CD14-positive monocyte (primary cell): ENCODE results near the gene LUC7L. TPM values are rescaled to one million over a fixed set of nuclear protein-coding genes. Genes with fewer than 3 reads are reported as not detected.

ENCODE experiments used
- DNase-seq, 3 donors: peaks; one replicate each; pipeline ENCODE4 v3.0.0-alpha.2; 2011 to 2022
- H2AFZ ChIP-seq: 2 replicates; pipeline ENCODE4 v1.6.0; 2012; ENCODE audit warnings: mild to moderate bottlenecking, low read depth, low read length, inconsistent platforms; ENCODE audit not compliant: insufficient read depth, poor library complexity, severe bottlenecking
- H3K27ac ChIP-seq, 2 donors: 1 replicate in 1 of 2; 2 replicates in 1 of 2; pipeline ENCODE4 v1.5.1; 2012 to 2013; ENCODE audit warnings: low read length in 2 of 2, control low read depth in 1 of 2, inconsistent platforms in 1 of 2, low read depth in 1 of 2, mild to moderate bottlenecking in 1 of 2
- H3K27me3 ChIP-seq, 2 donors: one replicate each; pipeline versions ENCODE4 v1.6.0 to v1.6.1; 2011 to 2013; ENCODE audit warnings: low read length in 2 of 2; ENCODE audit not compliant: control insufficient read depth in 2 of 2, insufficient read depth in 2 of 2
- H3K36me3 ChIP-seq, 2 donors: replicated peaks in 1 of 2; 1 replicate in 1 of 2; 2 replicates in 1 of 2; pipeline versions ENCODE4 v1.5.1 to v1.6.1; 2012 to 2013; ENCODE audit warnings: low read length in 2 of 2, control low read depth in 1 of 2, inconsistent platforms in 1 of 2, mild to moderate bottlenecking in 1 of 2; ENCODE audit not compliant: insufficient read depth in 2 of 2, control insufficient read depth in 1 of 2
- H3K4me1 ChIP-seq, 2 donors: 1 replicate in 1 of 2; 2 replicates in 1 of 2; pipeline versions ENCODE4 v1.5.1 to v1.6.1; 2012 to 2013; ENCODE audit warnings: low read length in 2 of 2, control low read depth in 1 of 2, inconsistent platforms in 1 of 2, mild to moderate bottlenecking in 1 of 2, moderate library complexity in 1 of 2; ENCODE audit not compliant: insufficient read depth in 2 of 2, control insufficient read depth in 1 of 2
- H3K4me2 ChIP-seq: replicated peaks from 2 replicates; pipeline ENCODE3; 2012; ENCODE audit warnings: low read length, moderate library complexity, mild to moderate bottlenecking; ENCODE audit not compliant: poor library complexity, severe bottlenecking; ENCODE audit errors: extremely low read depth
- H3K4me3 ChIP-seq, 3 experiments: fragments of 200-600 bp in 1 of 3; sonication (generic) in 1 of 3; replicated peaks in 1 of 3; 1 replicate in 2 of 3; 2 replicates in 1 of 3; pipeline ENCODE4 v1.5.1; 2011 to 2013; ENCODE audit warnings: low read length in 3 of 3, mild to moderate bottlenecking in 3 of 3, control low read depth in 2 of 3, low read depth in 2 of 3, inconsistent platforms in 1 of 3, moderate library complexity in 1 of 3
- H3K79me2 ChIP-seq: 2 replicates; pipeline ENCODE4 v1.6.0; 2012; ENCODE audit warnings: mild to moderate bottlenecking, control low read depth, inconsistent platforms, low read length, moderate library complexity; ENCODE audit not compliant: insufficient read depth
- H3K9ac ChIP-seq: 2 replicates; pipeline ENCODE4 v1.6.0; 2017; ENCODE audit warnings: low read length, mild to moderate bottlenecking; ENCODE audit not compliant: insufficient read depth, poor library complexity, severe bottlenecking
- H3K9me3 ChIP-seq, 2 donors: replicated peaks in 1 of 2; 1 replicate in 1 of 2; 2 replicates in 1 of 2; pipeline versions ENCODE4 v1.5.1 to v1.6.1; 2012 to 2013; ENCODE audit warnings: low read length in 2 of 2, control low read depth in 1 of 2; ENCODE audit not compliant: control insufficient read depth in 1 of 2, insufficient read depth in 1 of 2
- H4K20me1 ChIP-seq: 2 replicates; pipeline ENCODE4 v1.6.0; 2012; ENCODE audit warnings: mild to moderate bottlenecking, low read length, control low read depth, moderate library complexity; ENCODE audit not compliant: insufficient read depth
- H3K27ac Mint-ChIP-seq, 7 donors: one replicate each; pipeline ENCODE4 v1.8.0; 2020; ENCODE audit warnings: mild to moderate bottlenecking in 7 of 7, mixed read lengths in 7 of 7, moderate library complexity in 6 of 7, inconsistent platforms in 2 of 7
- H3K27me3 Mint-ChIP-seq, 3 donors: one replicate each; pipeline ENCODE4 v1.8.0; 2021 to 2022; ENCODE audit warnings: low read depth in 3 of 3, mild to moderate bottlenecking in 3 of 3, mixed read lengths in 3 of 3, moderate library complexity in 3 of 3, inconsistent platforms in 1 of 3
- H3K36me3 Mint-ChIP-seq, 2 donors: one replicate each; pipeline ENCODE4 v1.8.0; 2020; ENCODE audit warnings: mixed read lengths in 2 of 2, inconsistent platforms in 1 of 2, mild to moderate bottlenecking in 1 of 2
- H3K4me1 Mint-ChIP-seq: one replicate; pipeline ENCODE4 v1.8.0; 2020; ENCODE audit warnings: mild to moderate bottlenecking, mixed read lengths
- H3K4me3 Mint-ChIP-seq, 2 donors: one replicate each; pipeline ENCODE4 v1.8.0; 2020; ENCODE audit warnings: mild to moderate bottlenecking in 2 of 2, mixed read lengths in 2 of 2, moderate library complexity in 1 of 2
- H3K9me3 Mint-ChIP-seq, 7 donors: one replicate each; pipeline ENCODE4 v1.8.0; 2020 to 2022; ENCODE audit warnings: mixed read lengths in 7 of 7, mild to moderate bottlenecking in 6 of 7, moderate library complexity in 6 of 7, inconsistent platforms in 2 of 7
- CTCF ChIP-seq: fragments of 200-600 bp; IDR thresholded peaks from one replicate; pipeline ENCODE4 v1.8.0; 2022; ENCODE audit warnings: antibody characterized with exemption, mild to moderate bottlenecking
- WGBS: methylation state at CpG from one replicate; pipeline ENCODE4 v1.1.5; 2013; ENCODE audit warnings: missing lambda C conversion rate; ENCODE audit not compliant: insufficient coverage; 5-methylcytosine and 5-hydroxymethylcytosine counted together
- intact Hi-C, 2 donors: fragments of 100-400 bp; cut with micrococcal nuclease; formaldehyde crosslinking; loops; one replicate each; pipeline versions ENCODE4 v1.15.0 to v1.15.1; 2023
- polyA plus RNA-seq, 3 donors: library from polyadenylated mRNA; depleted of rRNA in 1 of 3; unstranded in 2 of 3; stranded (reverse) in 1 of 3; fragments of 300-500 nt in 2 of 3; fragments of >200 nt in 1 of 3; fragmentation: Illumina TruSeq in 2 of 3; gene quantifications; 1 replicate in 2 of 3; 2 replicates in 1 of 3; pipeline ENCODE4 v1.2.3, GENCODE V29; 2012 to 2021

Gene LUC7L
- polyA plus RNA-seq, 3 donors = 4.0 to 109 (median 4.6) TPM

- Histone ChIP-seq H3K4me1 (no peaks in the 10 kb centered on the region), H3K79me2 (no peaks in the 10 kb centered on the region), H3K27me3 (no peaks in the 10 kb centered on the region), H3K27ac (no peak overlapping the region), H3K4me2 (no peak overlapping the region), H3K4me3 (no peak overlapping the region), H3K9ac (no peak overlapping the region), H3K9me3 (no peaks in the 10 kb centered on the region), H4K20me1 (no peaks in the 10 kb centered on the region), H3K36me3 (peaks cover 25 to 33% of the 10 kb centered on the region in 2 donors), H2AFZ (no peak overlapping the region)
- Mint-ChIP-seq H3K9me3 (peaks cover 0 to 2% (median 0%) of the 10 kb centered on the region in 7 donors), H3K4me1 (no peaks in the 10 kb centered on the region), H3K27ac (no peak overlapping the region), H3K27me3 (peaks cover 0 to 3% (median 1%) of the 10 kb centered on the region in 3 donors), H3K4me3 (no peak overlapping the region), H3K36me3 (peaks cover 22 to 34% of the 10 kb centered on the region in 2 donors)
- TF ChIP-seq CTCF = no peak
- 86% methylated on average over 25 of the region's 25 CpGs for WGBS
- no peak for DNase-seq
- intact Hi-C loops = no loop called here
These were observed 37.3 kb upstream of the LUC7L start for GRCh38 chr16:266258-267164.

GRCh38 chr16:265711-266110 lies 36.5 kb upstream of the LUC7L start:
- H3K36me3 ChIP-seq = peaks cover 33 to 41% of the 10 kb centered on the region in 2 donors
- intact Hi-C loops = no loop called here
- H3K4me3 Mint-ChIP-seq = no peak overlapping the region

More at GRCh38 chr16:265711-266110, 36.5 kb upstream of the LUC7L start:
- H3K79me2 ChIP-seq = no peaks in the 10 kb centered on the region
- no peaks in the 10 kb centered on the region for H3K9me3 ChIP-seq
- peaks cover 0 to 2% (median 1%) of the 10 kb centered on the region in 3 donors for H3K27me3 Mint-ChIP-seq
- no peaks in the 10 kb centered on the region for H3K4me1 ChIP-seq
- H3K4me3 ChIP-seq = no peak overlapping the region
- H3K4me2 ChIP-seq = no peak overlapping the region
- peaks cover 30 to 42% of the 10 kb centered on the region in 2 donors for H3K36me3 Mint-ChIP-seq
- H3K27ac ChIP-seq = no peak overlapping the region
- H3K9me3 Mint-ChIP-seq = peaks cover 0 to 2% (median 0%) of the 10 kb centered on the region in 7 donors
- no peak for DNase-seq
- no peak overlapping the region for H3K9ac ChIP-seq
- H3K27ac Mint-ChIP-seq = no peak overlapping the region
- no peak overlapping the region for H2AFZ ChIP-seq
- no peak for TF ChIP-seq CTCF
- no peaks in the 10 kb centered on the region for H3K27me3 ChIP-seq
- H4K20me1 ChIP-seq = no peaks in the 10 kb centered on the region
- WGBS = 88% methylated on average over 12 of the region's 12 CpGs
- no peaks in the 10 kb centered on the region for H3K4me1 Mint-ChIP-seq
